GM12865 (cell line): ENCODE results near the gene STARD3NL.

Experiments used
- DNase-seq: peaks from one replicate; pipeline ENCODE4 v3.0.0; 2010; ENCODE audit warnings: low read depth
- H3K4me3 ChIP-seq: 2 replicates; pipeline ENCODE4 v1.5.1; 2011; ENCODE audit warnings: mild to moderate bottlenecking, low read depth, low read length, control low read depth
- TF ChIP-seq, protein P1 (sequence below): IDR thresholded peaks from 2 replicates; pipeline ENCODE4 v1.5.1; 2011; ENCODE audit warnings: low read length, control low read depth, low read depth, inconsistent platforms; ENCODE audit not compliant: insufficient read depth; ENCODE audit errors: missing control alignments

STARD3NL gene

DNA sequence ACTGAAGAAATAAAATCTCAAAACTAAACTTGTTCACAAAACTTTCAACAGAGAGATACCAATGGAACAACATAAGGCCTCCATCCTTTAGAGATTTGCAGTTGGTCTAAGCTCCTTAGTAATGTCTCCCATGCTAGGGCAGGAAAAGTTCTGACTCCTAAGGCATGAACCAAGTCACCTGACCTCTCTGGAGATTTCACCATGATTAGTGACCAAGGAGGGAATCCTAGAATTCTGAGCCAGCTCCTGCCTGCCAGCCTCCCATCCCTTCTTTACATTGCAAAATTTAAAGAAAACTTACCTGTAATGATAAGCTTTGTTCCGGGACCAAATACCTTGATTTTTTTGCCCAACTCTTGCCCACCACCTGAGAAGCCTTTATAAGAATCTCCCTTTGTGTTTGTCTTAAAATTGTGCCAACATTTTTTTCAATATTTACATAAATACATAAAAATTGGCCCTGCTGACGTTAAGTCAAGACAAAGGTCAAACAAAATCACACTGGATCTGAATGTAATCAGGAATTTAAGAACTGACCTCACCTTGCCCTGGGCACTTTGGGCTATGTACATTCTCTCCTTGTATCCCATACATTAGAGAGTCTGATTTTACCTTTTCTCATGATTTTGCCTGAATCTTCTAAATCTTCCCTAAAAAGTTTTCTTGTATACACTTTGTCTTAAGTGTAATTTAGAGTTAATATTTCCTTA is 95.4 kb downstream of the STARD3NL start, which contains the start of gene TARP:
Gene TARP, minus strand, starts transcription at position 351 of the 710 bp plus-strand sequence.
- TF ChIP-seq, protein P1, sequence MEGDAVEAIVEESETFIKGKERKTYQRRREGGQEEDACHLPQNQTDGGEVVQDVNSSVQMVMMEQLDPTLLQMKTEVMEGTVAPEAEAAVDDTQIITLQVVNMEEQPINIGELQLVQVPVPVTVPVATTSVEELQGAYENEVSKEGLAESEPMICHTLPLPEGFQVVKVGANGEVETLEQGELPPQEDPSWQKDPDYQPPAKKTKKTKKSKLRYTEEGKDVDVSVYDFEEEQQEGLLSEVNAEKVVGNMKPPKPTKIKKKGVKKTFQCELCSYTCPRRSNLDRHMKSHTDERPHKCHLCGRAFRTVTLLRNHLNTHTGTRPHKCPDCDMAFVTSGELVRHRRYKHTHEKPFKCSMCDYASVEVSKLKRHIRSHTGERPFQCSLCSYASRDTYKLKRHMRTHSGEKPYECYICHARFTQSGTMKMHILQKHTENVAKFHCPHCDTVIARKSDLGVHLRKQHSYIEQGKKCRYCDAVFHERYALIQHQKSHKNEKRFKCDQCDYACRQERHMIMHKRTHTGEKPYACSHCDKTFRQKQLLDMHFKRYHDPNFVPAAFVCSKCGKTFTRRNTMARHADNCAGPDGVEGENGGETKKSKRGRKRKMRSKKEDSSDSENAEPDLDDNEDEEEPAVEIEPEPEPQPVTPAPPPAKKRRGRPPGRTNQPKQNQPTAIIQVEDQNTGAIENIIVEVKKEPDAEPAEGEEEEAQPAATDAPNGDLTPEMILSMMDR, result no peak
- no peak within 1 kb of the TSS for H3K4me3 ChIP-seq
- DNase-seq, result no peak

GRCh38 chr7:38274486-38274885 is 96.4 kb downstream of the STARD3NL start:
- no peak for DNase-seq
- TF ChIP-seq, protein P1, result no peak
- no peak overlapping the region for H3K4me3 ChIP-seq

- H3K4me3 ChIP-seq, result no peak overlapping the region
- TF ChIP-seq, protein P1, result no peak
- no peak for DNase-seq
These were observed 97.0 kb downstream of the STARD3NL start for GRCh38 chr7:38274927-38275620.

DNA sequence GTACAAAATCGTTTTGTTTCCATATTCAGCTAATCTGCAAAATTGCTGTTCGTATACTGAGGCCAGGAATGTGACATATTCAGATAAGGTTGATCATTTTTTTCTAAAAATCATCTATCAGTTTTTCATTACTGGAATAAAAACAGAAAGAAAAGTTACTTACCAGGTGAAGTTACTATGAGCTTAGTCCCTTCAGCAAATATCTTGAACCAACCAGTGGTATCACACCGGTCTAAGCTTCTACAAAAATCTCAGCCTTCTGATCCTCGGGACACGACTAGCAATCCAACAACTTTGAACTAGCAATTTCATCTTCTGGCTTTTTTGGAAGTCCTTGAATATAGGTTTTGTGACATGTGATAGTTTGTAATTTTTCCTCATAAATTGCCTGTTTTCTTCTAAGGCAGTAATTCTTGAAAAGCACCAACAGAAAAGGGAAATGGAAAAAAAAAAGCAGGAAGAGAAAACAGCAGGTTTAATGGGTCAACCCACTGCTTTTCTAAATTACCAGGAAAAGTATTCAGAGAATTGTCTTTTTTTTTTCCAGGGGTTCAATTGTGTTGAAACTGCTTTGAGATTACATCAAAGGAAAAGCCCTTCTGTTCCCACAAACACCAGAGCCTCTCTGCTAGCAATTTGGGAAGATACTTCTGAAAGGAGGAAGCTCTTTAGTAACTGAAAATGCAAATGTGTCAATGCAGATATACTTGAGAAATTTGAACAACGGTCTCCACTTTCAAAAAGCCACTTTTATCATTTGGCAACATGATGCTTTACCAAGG is 98.2 kb downstream of the STARD3NL start:
- TF ChIP-seq, protein P1, result no peak
- no peak overlapping the region for H3K4me3 ChIP-seq
- no peak for DNase-seq

DNA sequence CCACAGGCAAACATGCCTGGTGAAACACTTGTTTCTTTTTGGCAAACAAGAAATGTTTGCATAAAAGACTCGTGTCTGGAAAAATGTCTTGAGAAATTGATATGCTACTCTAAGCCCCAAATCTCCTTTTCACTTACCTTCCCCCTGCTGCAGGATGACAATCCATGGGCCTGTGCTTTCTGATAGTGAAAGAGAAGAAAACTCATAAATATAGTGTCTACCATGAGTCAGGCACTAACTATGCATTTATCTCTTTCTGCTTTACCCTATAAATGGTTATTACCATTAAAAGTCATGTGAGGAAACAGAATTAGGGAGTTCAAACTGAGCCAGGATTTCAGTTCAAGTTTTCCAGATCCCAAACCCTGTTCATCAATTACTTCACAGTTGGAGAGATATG is 102.0 kb downstream of the STARD3NL start:
- DNase-seq, result no peak
- no peak overlapping the region for H3K4me3 ChIP-seq
- TF ChIP-seq, protein P1, result no peak
